ENCODE measurements around the gene RBM33. TPM values are rescaled to one million over a fixed set of nuclear protein-coding genes. Genes with fewer than 3 reads are reported as not detected.

Gene RBM33
- total and polyA plus RNA-seq, 10 of the 15 experiments (the other 5 are each of a cell fraction or from before 2014, with no cell fraction given), result 4.7 to 67.2 (median 24.3) TPM

DNA sequence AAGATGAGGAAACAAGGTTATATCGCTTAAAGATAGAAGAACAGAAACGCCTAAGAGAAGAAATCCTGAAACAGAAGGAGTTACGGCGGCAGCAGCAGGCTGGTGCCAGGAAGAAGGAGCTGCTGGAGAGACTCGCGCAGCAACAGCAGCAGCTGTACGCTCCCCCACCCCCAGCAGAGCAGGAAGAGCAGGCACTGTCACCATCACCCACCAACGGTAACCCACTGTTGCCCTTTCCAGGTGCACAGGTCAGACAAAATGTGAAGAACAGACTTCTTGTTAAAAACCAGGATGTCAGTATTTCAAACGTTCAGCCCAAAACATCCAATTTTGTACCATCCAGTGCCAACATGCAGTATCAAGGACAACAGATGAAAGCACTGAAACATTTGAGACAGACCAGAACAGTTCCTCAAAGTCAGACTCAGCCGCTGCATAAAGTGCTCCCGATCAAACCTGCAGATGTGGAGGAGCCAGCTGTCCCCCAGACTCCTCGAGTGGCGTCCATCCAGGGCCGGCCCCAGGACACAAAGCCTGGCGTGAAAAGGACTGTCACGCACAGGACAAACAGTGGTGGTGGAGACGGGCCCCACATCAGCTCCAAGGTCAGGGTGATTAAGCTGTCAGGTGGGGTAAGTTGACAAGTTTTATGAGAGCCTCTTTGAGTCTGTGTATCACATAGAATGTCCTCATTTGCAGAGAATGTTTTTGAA is 100.7 kb downstream of the RBM33 start:
- Histone ChIP-seq H3K79me2 (ENCODE audit: control insufficient read depth, insufficient read depth, low read length) (peaks cover 54% of the 10 kb centered on the region), H4K20me1 (ENCODE audit: control insufficient read depth, insufficient read depth) (no peaks in the 10 kb centered on the region), H3K36me3 (ENCODE audit: control insufficient read depth in 2 of 2, insufficient read depth in 2 of 2, low read length in 1 of 2) (peaks cover 9 to 23% of the 10 kb centered on the region in 2 experiments), H3K4me3 (no peak overlapping the region), H3K9ac (ENCODE audit: control insufficient read depth, insufficient read depth, low read length) (no peak overlapping the region), H3K27me3 (replicated peaks in 1 of 2; ENCODE audit: control insufficient read depth in 2 of 2, insufficient read depth in 2 of 2, low read length in 1 of 2) (no peaks in the 10 kb centered on the region), H3K9me3 (replicated peaks; ENCODE audit: control insufficient read depth, insufficient read depth, low read length) (no peaks in the 10 kb centered on the region), H2AFZ (ENCODE audit: control insufficient read depth, low read depth, low read length) (no peak overlapping the region), H3K4me1 (ENCODE audit: control insufficient read depth, insufficient read depth, low read length) (peaks cover 49% of the 10 kb centered on the region), H3K4me2 (ENCODE audit: control insufficient read depth, insufficient read depth) (peak overlapping the region; percentile 61; the same call in 1 of the 2 replicates), H3K27ac (ENCODE audit: control insufficient read depth, insufficient read depth) (peak overlapping the region; percentile 65)
- ChIA-PET CTCF (interaction anchor here (1.3 to 1.9 kb wide), 3 partner anchors 9 to 146 kb away, joined by 6 to 9 read pairs (median 6); no protein-coding TSS in a partner anchor), POLR2A (no interaction called here), RAD21 (ENCODE audit: unreplicated experiment) (interaction anchor here (0.6 kb wide), 1 partner anchor 93 kb away, joined by 3 read pairs; no protein-coding TSS in a partner anchor), SMC1A (ENCODE audit: uncharacterized antibody, unreplicated experiment) (no interaction called here)
- no peak for TF ChIP-seq ZSCAN29 (IDR thresholded peaks at IDR 0.05)
- DNase-seq (ENCODE audit: low read depth, low spot score) (no peak), FAIRE-seq (no peak), ATAC-seq (no peak)
- intact Hi-C loops (cut with micrococcal nuclease; ENCODE audit: unreplicated experiment) (no loop called here), in situ Hi-C loops (cut with MboI) (no loop called here)
- 88% methylated on average over 17 of the region's 17 CpGs for WGBS (ENCODE audit: insufficient coverage, insufficient replicate concordance, low lambda C conversion rate, missing lambda C conversion rate)
- no TSS peak for BruUV-seq (replicated peaks)

DNA sequence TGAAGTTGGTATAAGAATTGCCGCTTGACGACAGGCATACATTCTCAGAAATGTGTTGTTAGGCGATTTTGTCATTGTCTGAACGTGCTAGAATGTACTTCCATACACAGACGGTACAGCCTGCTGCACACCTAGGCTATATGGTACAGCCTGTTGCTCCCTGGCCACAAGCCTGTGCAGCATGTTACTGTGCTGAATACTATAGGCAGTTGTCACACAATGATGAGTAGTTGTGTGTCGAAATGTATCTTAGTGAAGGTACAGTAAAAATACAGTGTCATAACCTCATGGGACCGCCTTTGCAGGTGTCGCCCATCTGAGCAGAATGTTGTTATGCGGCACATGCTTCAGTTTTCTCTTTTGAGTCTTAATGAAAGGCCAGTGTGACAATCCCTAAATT is 101.3 kb downstream of the RBM33 start:
- Histone ChIP-seq H3K79me2 (ENCODE audit: control insufficient read depth, insufficient read depth, low read length) (peaks cover 59% of the 10 kb centered on the region), H3K27me3 (replicated peaks in 1 of 2; ENCODE audit: control insufficient read depth in 2 of 2, insufficient read depth in 2 of 2, low read length in 1 of 2) (no peaks in the 10 kb centered on the region), H3K4me2 (ENCODE audit: control insufficient read depth, insufficient read depth) (peak overlapping the region; percentile 61), H3K4me3 (no peak overlapping the region), H3K4me1 (ENCODE audit: control insufficient read depth, insufficient read depth, low read length) (peaks cover 43% of the 10 kb centered on the region), H3K27ac (ENCODE audit: control insufficient read depth, insufficient read depth) (peak overlapping the region; percentile 65), H3K36me3 (ENCODE audit: control insufficient read depth in 2 of 2, insufficient read depth in 2 of 2, low read length in 1 of 2) (peaks cover 9 to 23% of the 10 kb centered on the region in 2 experiments), H4K20me1 (ENCODE audit: control insufficient read depth, insufficient read depth) (no peaks in the 10 kb centered on the region), H2AFZ (ENCODE audit: control insufficient read depth, low read depth, low read length) (no peak overlapping the region), H3K9ac (ENCODE audit: control insufficient read depth, insufficient read depth, low read length) (no peak overlapping the region), H3K9me3 (replicated peaks; ENCODE audit: control insufficient read depth, insufficient read depth, low read length) (no peaks in the 10 kb centered on the region)
- FAIRE-seq (no peak), ATAC-seq (peak; percentile 10), DNase-seq (ENCODE audit: low read depth, low spot score) (no peak)
- in situ Hi-C loops (cut with MboI), result no loop called here
- CTCF ChIA-PET, result interaction anchor here (1.8 to 1.9 kb wide), 2 partner anchors 9 to 23 kb away, joined by 6 to 9 read pairs; no protein-coding TSS in a partner anchor
- BruUV-seq (replicated peaks), result no TSS peak
- SMC1A ChIA-PET (ENCODE audit: uncharacterized antibody, unreplicated experiment), result interaction anchor here (0.6 to 0.9 kb wide), 3 partner anchors 10 to 269 kb away, joined by 3 read pairs; no protein-coding TSS in a partner anchor
- WGBS (ENCODE audit: insufficient coverage, insufficient replicate concordance, low lambda C conversion rate, missing lambda C conversion rate), result 94% methylated on average over 9 of the region's 9 CpGs
- intact Hi-C loops (cut with micrococcal nuclease; ENCODE audit: unreplicated experiment), result no loop called here
- POLR2A ChIA-PET, result no interaction called here
- RAD21 ChIA-PET (ENCODE audit: unreplicated experiment), result interaction anchor here (1.5 kb wide), 1 partner anchor 147 kb away, joined by 7 read pairs; no protein-coding TSS in a partner anchor
- no peak for TF ChIP-seq ESRRA (IDR thresholded peaks at IDR 0.05; ENCODE audit: low read length)
- no peak for TF ChIP-seq CHD2 (IDR thresholded peaks at IDR 0.05; ENCODE audit: borderline replicate concordance, low read depth, low read length)
- no peak for TF ChIP-seq MYC (IDR thresholded peaks at IDR 0.05; ENCODE audit: insufficient read depth, insufficient read length, insufficient replicate concordance, low read length, severe bottlenecking)
- TF ChIP-seq CBFB (IDR thresholded peaks at IDR 0.05; ENCODE audit: low read depth), result no peak
- no peak for TF ChIP-seq CHD1 (IDR thresholded peaks at IDR 0.05; ENCODE audit: low read depth, low read length)
- TF ChIP-seq SREBF2 (IDR thresholded peaks at IDR 0.05; ENCODE audit: low read length), result no peak
- no peak for TF ChIP-seq SIX5 (IDR thresholded peaks at IDR 0.05; ENCODE audit: low read depth, low read length, severe bottlenecking)
- TF ChIP-seq JUNB (IDR thresholded peaks at IDR 0.05), result no peak
- TF ChIP-seq NR2C2 (IDR thresholded peaks at IDR 0.05; ENCODE audit: borderline replicate concordance, control insufficient read depth, insufficient read length, low read depth), result no peak
- TF ChIP-seq SUPT20H (IDR thresholded peaks at IDR 0.05; ENCODE audit: borderline replicate concordance, control insufficient read depth, low read depth, low read length), result no peak
- TF ChIP-seq ETV6 (conservative IDR thresholded peaks at IDR 0.05 in 1 of 2, IDR thresholded peaks at IDR 0.05 in 1 of 2; ENCODE audit: borderline replicate concordance in 1 of 2, low read depth in 1 of 2), result no peak
- TF ChIP-seq, protein P1, sequence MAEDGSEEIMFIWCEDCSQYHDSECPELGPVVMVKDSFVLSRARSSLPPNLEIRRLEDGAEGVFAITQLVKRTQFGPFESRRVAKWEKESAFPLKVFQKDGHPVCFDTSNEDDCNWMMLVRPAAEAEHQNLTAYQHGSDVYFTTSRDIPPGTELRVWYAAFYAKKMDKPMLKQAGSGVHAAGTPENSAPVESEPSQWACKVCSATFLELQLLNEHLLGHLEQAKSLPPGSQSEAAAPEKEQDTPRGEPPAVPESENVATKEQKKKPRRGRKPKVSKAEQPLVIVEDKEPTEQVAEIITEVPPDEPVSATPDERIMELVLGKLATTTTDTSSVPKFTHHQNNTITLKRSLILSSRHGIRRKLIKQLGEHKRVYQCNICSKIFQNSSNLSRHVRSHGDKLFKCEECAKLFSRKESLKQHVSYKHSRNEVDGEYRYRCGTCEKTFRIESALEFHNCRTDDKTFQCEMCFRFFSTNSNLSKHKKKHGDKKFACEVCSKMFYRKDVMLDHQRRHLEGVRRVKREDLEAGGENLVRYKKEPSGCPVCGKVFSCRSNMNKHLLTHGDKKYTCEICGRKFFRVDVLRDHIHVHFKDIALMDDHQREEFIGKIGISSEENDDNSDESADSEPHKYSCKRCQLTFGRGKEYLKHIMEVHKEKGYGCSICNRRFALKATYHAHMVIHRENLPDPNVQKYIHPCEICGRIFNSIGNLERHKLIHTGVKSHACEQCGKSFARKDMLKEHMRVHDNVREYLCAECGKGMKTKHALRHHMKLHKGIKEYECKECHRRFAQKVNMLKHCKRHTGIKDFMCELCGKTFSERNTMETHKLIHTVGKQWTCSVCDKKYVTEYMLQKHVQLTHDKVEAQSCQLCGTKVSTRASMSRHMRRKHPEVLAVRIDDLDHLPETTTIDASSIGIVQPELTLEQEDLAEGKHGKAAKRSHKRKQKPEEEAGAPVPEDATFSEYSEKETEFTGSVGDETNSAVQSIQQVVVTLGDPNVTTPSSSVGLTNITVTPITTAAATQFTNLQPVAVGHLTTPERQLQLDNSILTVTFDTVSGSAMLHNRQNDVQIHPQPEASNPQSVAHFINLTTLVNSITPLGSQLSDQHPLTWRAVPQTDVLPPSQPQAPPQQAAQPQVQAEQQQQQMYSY (CRISPR knock-in tag; IDR thresholded peaks at IDR 0.05), result no peak
